GM23338 (cell line): ENCODE measurements around the gene AHDC1.

ENCODE experiments used
- CREB1 ChIP-seq: fragments of 250-450 bp; sonication (Bioruptor Pico); IDR thresholded peaks from 2 replicates; pipeline ENCODE4 v1.5.0; 2020; ENCODE audit warnings: low read depth, mild to moderate bottlenecking, moderate library complexity
- EZH2 ChIP-seq: fragments of 200-600 bp; sonication (generic); IDR thresholded peaks from one replicate; pipeline ENCODE4 v1.8.0; 2017; ENCODE audit warnings: antibody characterized with exemption, mild to moderate bottlenecking, low read depth; ENCODE audit not compliant: unreplicated experiment
- EZH2phosphoT487 ChIP-seq: fragments of 200-600 bp; sonication (generic); IDR thresholded peaks from one replicate; pipeline ENCODE4 v1.8.1; 2018; ENCODE audit warnings: antibody characterized with exemption; ENCODE audit not compliant: unreplicated experiment
- POLR2AphosphoS5 ChIP-seq: IDR thresholded peaks from 2 replicates; pipeline ENCODE4 v1.6.1; 2016; ENCODE audit warnings: antibody characterized with exemption, low read depth
- TF ChIP-seq, protein P1 (sequence below), 2 experiments: fragments of 200-600 bp in 1 of 2; sonication (generic) in 1 of 2; conservative IDR thresholded peaks; 2 replicates each; pipeline versions ENCODE4 v1.5.1 to v1.6.1; 2016 to 2017; ENCODE audit warnings: antibody characterized with exemption in 2 of 2, low read depth in 2 of 2, mild to moderate bottlenecking in 2 of 2, moderate library complexity in 1 of 2
- TF ChIP-seq, protein P2 (sequence below): IDR thresholded peaks from 2 replicates; pipeline ENCODE4 v1.6.1; 2016; ENCODE audit warnings: antibody characterized with exemption
- TF ChIP-seq, protein P3 (sequence below): IDR thresholded peaks from one replicate; pipeline ENCODE4 v1.6.1; 2018; ENCODE audit warnings: antibody characterized with exemption; ENCODE audit not compliant: unreplicated experiment

DNA sequence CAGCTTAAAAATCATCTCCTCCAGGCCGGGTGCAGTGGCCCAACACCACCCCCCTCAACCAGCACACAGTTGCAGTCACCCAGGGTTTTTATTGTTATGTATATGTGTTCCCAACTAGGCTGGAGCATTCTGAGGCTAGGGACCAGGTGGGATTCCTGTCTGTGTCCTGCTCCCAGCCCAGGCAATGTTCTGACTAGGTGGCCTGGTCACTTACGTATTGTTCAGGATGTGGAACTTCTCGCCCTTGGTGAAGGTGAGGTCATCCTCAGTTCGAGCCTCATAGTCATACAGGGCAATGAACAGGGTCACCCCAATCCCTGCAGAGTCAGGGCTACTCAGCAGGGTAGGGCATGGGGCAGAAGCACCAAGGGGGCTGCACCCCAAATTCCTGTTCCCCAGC lies 18.9 kb upstream of the AHDC1 start:
- TF ChIP-seq, protein P1, sequence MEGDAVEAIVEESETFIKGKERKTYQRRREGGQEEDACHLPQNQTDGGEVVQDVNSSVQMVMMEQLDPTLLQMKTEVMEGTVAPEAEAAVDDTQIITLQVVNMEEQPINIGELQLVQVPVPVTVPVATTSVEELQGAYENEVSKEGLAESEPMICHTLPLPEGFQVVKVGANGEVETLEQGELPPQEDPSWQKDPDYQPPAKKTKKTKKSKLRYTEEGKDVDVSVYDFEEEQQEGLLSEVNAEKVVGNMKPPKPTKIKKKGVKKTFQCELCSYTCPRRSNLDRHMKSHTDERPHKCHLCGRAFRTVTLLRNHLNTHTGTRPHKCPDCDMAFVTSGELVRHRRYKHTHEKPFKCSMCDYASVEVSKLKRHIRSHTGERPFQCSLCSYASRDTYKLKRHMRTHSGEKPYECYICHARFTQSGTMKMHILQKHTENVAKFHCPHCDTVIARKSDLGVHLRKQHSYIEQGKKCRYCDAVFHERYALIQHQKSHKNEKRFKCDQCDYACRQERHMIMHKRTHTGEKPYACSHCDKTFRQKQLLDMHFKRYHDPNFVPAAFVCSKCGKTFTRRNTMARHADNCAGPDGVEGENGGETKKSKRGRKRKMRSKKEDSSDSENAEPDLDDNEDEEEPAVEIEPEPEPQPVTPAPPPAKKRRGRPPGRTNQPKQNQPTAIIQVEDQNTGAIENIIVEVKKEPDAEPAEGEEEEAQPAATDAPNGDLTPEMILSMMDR (conservative IDR thresholded peaks at IDR 0.05; ENCODE audit: low read depth in 2 of 2), result no peak
- TF ChIP-seq, protein P2, sequence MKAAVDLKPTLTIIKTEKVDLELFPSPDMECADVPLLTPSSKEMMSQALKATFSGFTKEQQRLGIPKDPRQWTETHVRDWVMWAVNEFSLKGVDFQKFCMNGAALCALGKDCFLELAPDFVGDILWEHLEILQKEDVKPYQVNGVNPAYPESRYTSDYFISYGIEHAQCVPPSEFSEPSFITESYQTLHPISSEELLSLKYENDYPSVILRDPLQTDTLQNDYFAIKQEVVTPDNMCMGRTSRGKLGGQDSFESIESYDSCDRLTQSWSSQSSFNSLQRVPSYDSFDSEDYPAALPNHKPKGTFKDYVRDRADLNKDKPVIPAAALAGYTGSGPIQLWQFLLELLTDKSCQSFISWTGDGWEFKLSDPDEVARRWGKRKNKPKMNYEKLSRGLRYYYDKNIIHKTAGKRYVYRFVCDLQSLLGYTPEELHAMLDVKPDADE, result no peak
- no peak for TF ChIP-seq CREB1
- TF ChIP-seq EZH2phosphoT487, result no peak
- TF ChIP-seq EZH2, result no peak
- no peak for TF ChIP-seq POLR2AphosphoS5
- TF ChIP-seq, protein P3, sequence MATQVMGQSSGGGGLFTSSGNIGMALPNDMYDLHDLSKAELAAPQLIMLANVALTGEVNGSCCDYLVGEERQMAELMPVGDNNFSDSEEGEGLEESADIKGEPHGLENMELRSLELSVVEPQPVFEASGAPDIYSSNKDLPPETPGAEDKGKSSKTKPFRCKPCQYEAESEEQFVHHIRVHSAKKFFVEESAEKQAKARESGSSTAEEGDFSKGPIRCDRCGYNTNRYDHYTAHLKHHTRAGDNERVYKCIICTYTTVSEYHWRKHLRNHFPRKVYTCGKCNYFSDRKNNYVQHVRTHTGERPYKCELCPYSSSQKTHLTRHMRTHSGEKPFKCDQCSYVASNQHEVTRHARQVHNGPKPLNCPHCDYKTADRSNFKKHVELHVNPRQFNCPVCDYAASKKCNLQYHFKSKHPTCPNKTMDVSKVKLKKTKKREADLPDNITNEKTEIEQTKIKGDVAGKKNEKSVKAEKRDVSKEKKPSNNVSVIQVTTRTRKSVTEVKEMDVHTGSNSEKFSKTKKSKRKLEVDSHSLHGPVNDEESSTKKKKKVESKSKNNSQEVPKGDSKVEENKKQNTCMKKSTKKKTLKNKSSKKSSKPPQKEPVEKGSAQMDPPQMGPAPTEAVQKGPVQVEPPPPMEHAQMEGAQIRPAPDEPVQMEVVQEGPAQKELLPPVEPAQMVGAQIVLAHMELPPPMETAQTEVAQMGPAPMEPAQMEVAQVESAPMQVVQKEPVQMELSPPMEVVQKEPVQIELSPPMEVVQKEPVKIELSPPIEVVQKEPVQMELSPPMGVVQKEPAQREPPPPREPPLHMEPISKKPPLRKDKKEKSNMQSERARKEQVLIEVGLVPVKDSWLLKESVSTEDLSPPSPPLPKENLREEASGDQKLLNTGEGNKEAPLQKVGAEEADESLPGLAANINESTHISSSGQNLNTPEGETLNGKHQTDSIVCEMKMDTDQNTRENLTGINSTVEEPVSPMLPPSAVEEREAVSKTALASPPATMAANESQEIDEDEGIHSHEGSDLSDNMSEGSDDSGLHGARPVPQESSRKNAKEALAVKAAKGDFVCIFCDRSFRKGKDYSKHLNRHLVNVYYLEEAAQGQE, result no peak
